ENCODE results near the gene VSIG8. TPM values are rescaled to one million over a fixed set of nuclear protein-coding genes. Genes with fewer than 3 reads are reported as not detected.

VSIG8 gene
- total RNA-seq, 6 donors from 2014 or later = 0.34 TPM; not detected in 5

DNA sequence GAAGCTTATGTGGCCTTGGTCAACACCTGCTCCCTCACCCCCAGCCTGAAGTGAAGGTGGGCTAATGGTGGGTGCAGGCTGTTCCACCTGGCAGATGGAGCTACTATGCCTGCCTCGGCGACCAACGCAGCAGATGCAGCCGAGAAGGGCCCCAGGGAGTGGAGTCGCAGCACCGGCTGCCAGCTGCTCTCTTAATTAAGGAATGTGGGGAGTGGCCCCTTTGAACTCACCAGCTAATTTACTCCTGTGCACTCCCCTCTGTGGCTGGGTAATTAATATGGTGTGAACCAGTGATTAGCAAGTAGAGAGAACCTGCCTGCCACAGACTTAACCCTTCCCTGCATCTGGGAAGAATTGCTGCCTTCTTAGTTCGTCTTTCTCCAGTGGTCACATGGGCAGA is 39.1 kb downstream of the VSIG8 start:
- WGBS, 2 donors = 19 to 31% methylated on average over 7 of the region's 7 CpGs
- Histone ChIP-seq H3K27me3 (no peaks in the 10 kb centered on the region), H3K4me3 (no peak overlapping the region), H3K9me3 (no peaks in the 10 kb centered on the region), H3K4me1 (peaks cover 3 to 29% (median 16%) of the 10 kb centered on the region in 4 donors), H3K36me3 (no peaks in the 10 kb centered on the region), H3K27ac (no peak overlapping the region)
- TF ChIP-seq POLR2AphosphoS5 (IDR thresholded peaks at IDR 0.05) (no peak), POLR2A (IDR thresholded peaks at IDR 0.05) (no peak), EP300 (IDR thresholded peaks at IDR 0.05) (no peak)
- TF ChIP-seq, protein P1, sequence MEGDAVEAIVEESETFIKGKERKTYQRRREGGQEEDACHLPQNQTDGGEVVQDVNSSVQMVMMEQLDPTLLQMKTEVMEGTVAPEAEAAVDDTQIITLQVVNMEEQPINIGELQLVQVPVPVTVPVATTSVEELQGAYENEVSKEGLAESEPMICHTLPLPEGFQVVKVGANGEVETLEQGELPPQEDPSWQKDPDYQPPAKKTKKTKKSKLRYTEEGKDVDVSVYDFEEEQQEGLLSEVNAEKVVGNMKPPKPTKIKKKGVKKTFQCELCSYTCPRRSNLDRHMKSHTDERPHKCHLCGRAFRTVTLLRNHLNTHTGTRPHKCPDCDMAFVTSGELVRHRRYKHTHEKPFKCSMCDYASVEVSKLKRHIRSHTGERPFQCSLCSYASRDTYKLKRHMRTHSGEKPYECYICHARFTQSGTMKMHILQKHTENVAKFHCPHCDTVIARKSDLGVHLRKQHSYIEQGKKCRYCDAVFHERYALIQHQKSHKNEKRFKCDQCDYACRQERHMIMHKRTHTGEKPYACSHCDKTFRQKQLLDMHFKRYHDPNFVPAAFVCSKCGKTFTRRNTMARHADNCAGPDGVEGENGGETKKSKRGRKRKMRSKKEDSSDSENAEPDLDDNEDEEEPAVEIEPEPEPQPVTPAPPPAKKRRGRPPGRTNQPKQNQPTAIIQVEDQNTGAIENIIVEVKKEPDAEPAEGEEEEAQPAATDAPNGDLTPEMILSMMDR (IDR thresholded peaks at IDR 0.05) = no peak
- ATAC-seq (ENCODE audit: low FRiP score in 2 of 2) (no peak), DNase-seq (no peak)

DNA sequence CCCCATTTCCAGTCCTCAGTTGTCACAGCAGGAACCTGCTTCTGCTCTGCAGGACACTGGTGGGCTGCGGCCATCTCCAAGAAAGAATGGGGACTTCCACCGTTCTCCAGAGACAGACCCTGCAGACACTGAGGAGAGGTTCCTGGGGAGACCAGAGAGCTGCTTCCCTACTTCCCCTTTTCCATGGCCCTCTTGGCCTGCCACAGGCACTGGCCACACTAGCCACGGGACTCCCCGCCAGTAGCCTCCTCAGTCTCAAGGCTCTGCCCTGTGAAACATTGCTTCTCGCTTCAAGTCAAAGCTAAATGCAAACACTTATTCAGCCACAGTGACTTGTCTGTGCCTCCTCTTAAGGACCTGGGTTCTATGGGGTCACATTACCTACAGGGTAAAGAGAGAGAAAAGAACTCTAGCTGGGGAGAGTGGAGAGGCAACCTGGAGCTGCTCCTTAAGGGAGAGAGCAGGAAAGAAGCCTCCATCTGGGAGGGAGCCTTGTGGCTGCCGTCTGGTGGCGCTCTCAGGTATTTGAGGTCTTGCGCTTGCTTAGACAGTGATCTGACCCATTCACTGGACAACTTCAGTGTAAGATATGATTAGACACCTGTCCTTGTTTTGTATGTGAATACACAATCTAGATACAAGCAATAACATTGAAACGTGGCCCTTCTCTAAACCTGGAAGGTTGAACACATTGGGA is 41.1 kb downstream of the VSIG8 start:
- no peaks in the 10 kb centered on the region for H3K9me3 ChIP-seq
- DNase-seq (no peak), ATAC-seq (ENCODE audit: low FRiP score in 2 of 2) (peak in 1 of 2 donors; percentile 58)
- no peak for TF ChIP-seq POLR2AphosphoS5 (IDR thresholded peaks at IDR 0.05)
- TF ChIP-seq, protein P1 (IDR thresholded peaks at IDR 0.05) = no peak
- TF ChIP-seq POLR2A (IDR thresholded peaks at IDR 0.05) = no peak
- no peak for TF ChIP-seq EP300 (IDR thresholded peaks at IDR 0.05)
- H3K4me3 ChIP-seq = no peak overlapping the region
- H3K4me1 ChIP-seq = peaks cover 1 to 21% (median 8%) of the 10 kb centered on the region in 4 donors
- no peaks in the 10 kb centered on the region for H3K36me3 ChIP-seq
- H3K27me3 ChIP-seq = no peaks in the 10 kb centered on the region
- 76 to 77% methylated on average over 7 to 9 of the region's 9 CpGs for WGBS, 2 donors
- no peak overlapping the region for H3K27ac ChIP-seq

GRCh38 chr1:159817276-159818041 is 45.0 kb downstream of the VSIG8 start:
- ATAC-seq (ENCODE audit: low FRiP score in 2 of 2) (no peak), DNase-seq (no peak)
- WGBS, 2 donors = 81 to 82% methylated on average over 11 of the region's 11 CpGs
- Histone ChIP-seq H3K9me3 (no peaks in the 10 kb centered on the region), H3K27me3 (no peaks in the 10 kb centered on the region), H3K4me1 (no peaks in the 10 kb centered on the region), H3K36me3 (no peaks in the 10 kb centered on the region), H3K4me3 (no peak overlapping the region), H3K27ac (no peak overlapping the region)
- TF ChIP-seq POLR2A (IDR thresholded peaks at IDR 0.05) (no peak), POLR2AphosphoS5 (IDR thresholded peaks at IDR 0.05) (no peak), EP300 (IDR thresholded peaks at IDR 0.05) (no peak)
- TF ChIP-seq, protein P1 (IDR thresholded peaks at IDR 0.05) = no peak

- no peak for DNase-seq
- WGBS, 2 donors = 94 to 99% methylated on average over 8 of the region's 8 CpGs
- no peaks in the 10 kb centered on the region for H3K9me3 ChIP-seq
Measured at GRCh38 chr1:159815926-159816325, 46.5 kb downstream of the VSIG8 start.

More at GRCh38 chr1:159815926-159816325, 46.5 kb downstream of the VSIG8 start:
- no peaks in the 10 kb centered on the region for H3K36me3 ChIP-seq
- no peak for ATAC-seq (ENCODE audit: low FRiP score in 2 of 2)
- H3K27ac ChIP-seq = no peak overlapping the region
- H3K4me3 ChIP-seq = no peak overlapping the region
- TF ChIP-seq, protein P1 (IDR thresholded peaks at IDR 0.05) = no peak
- TF ChIP-seq POLR2AphosphoS5 (IDR thresholded peaks at IDR 0.05) = no peak
- no peak for TF ChIP-seq EP300 (IDR thresholded peaks at IDR 0.05)
- no peak for TF ChIP-seq POLR2A (IDR thresholded peaks at IDR 0.05)
- no peaks in the 10 kb centered on the region for H3K27me3 ChIP-seq
- no peaks in the 10 kb centered on the region for H3K4me1 ChIP-seq

All from upper lobe of left lung (tissue), 6 donors.